CD4-positive, alpha-beta T cell treated with Interleukin-21 for 1 hour (primary cell): ENCODE results near the gene RSBN1L.
A peak's percentile ranks its signal among the peaks of the same experiment; 100 is the strongest.

Experiments
- DNase-seq: peaks from one replicate; pipeline ENCODE4 v3.0.0-alpha.2; 2020

Gene RSBN1L

DNA sequence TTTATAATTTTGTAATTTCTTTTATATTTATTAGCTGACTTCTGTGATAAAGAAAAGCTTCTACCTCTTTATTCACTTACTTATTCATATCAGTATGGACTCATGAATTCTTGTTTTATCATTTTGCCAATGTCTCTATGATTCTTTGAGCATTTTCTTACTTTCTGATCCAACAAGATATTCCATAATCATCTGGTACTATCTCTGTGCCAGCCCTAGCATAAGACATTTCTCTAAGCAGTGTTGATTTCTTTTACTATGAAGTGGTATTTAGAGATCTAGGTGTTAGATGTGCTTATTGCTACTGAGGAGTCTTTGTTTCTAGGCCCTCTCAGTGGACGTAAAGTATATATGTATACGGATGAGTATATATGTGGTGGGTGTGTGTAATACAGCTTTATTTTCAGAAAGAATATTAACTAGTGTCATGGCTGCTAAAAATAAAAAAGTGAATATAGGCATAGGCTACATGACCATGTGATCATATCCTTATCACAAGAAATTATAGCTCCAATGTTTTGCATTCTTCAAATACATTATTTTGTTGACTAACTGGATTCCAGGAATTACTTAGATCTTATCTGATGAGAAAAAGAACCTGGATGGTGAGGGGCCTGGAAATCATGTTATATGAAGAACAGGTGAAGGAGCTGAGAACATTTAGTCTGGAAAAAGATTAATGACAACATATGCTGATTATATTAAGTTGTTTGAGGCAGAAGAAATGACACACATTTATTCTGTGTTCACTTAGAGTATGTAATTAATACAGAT is 115.4 kb downstream of the RSBN1L start:
- no peak for DNase-seq

DNA sequence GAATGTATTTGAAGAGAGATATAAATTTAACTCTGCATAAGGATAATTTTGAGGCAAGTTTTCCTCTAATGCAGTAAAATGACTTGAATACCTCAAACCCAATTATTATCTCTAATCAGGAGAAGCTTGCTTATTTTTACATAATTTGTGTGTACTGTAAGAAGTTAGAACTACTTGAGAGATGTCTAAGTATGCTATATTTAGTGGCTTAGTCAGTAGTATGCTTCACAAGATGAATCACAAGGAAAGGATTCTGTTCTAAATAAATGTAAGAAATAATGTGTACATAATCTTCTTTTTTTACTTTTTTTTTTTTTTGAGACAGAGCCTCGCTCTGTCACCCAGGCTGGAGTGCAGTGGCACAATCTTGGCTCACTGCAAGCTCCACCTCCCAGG is 116.0 kb downstream of the RSBN1L start:
- DNase-seq, result no peak

DNA sequence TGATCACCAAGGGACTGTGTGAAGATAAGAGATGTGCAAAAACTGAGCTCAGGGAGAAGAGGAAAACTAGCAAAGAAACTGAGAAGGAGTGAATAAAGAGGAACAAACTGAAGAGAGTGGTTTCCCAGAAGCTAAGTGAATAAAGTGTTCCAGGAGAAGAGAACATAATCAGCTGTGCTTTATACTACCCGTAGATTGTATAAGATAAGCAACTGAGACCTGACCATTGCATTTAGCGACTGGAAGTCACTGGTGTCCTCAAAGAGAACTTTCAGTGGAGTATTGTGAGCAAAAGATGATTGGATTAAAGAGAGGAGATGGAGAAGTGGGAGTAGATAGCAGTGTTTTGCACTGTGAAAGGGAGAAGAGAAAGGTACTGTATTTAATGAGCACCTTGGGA is 116.9 kb downstream of the RSBN1L start:
- DNase-seq, result no peak

DNA sequence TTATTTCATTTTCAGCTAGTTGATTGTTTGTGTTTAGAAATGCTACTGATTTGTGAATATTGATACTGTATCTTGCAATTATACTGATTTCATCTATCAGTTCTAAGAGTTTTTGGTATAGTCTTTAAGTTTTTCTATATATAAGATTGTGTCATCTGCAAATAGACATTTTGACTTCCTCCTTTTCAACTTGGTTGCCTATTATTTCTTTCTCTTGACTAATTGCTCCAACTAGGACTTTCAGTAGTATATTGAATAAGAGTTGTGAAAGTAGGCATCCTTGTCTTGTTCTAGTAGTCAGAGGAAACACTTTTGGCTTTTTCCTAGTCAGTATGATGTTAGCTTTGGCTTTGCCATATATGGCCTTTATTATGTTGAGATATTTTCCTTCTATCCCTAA is 122.8 kb downstream of the RSBN1L start:
- no peak for DNase-seq

DNA sequence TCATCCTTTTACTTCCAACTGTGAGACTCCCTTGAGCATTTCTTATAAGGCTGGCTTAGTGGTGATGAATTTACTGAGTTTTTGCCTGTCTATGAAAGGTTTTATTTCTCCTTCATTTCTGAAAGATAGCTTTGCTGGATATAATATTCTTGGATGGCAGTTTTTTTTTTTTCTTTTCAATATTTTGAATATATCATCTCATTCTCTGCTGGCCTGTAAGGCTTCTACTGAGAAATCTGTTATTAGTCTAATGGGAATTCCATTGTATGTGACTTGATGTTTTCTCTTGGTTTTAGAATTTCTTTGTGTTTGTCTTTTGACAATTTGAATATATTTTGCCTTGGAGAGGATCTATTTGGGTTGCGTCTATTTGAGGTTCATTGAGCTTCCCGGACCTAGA is 124.7 kb downstream of the RSBN1L start:
- no peak for DNase-seq

DNA sequence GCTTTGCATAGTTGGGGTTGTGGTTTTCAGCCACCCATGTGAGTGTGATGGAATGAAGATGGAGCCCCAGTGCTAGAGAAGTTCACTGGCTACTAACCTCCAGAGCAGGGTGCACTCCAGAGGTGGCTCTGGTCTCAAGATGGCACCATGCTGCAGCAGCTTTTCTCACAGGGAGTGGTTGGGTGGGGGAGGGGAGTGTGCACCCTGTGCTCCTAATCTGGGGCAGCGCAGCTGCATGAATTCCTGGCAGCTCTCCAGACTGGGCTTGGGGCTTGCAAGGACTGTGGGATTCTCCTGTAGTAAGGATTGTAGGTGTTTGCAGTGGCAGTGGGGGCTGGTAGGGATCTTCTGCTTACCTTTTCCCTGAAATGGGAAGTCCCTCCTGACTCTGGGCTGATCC is 126.0 kb downstream of the RSBN1L start:
- DNase-seq, result no peak

DNA sequence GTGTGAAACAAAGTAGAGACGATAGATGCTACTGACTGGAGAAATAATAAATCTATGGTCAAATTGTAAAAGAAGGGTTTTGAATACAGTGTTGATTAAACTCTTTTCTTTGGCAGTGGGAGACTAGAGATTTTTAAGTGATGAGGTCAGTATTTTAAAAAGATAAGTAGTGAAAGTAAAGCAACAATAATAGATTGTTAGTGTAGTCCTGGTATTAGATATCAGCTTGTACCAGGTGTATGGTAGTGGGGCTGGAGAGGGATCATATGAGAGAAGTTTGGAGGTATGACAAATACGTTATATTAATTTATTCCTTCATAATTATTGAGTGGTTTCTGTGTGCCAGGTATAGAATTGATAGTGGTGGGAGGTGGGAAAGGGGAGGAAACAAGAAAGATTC is 127.5 kb downstream of the RSBN1L start:
- no peak for DNase-seq

DNA sequence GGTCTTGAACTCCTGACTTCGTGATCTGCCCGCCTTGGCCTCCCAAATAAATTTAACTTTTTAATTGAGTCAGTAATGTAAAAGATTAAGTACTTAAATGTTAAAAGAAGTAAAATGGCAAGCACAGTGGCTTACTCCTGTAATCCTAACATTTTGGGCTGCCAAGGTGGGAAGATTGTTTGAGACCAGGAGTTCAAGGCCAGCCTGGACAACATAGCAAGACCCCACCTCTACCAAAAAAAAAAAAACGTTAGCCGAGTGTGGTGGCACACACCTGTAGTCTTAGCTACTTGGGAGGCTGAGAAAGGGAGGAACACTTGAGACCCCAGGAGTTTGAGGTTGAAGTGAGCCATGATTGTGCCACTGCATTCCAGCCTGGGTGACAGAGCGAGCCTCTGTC is 128.4 kb downstream of the RSBN1L start:
- DNase-seq, result no peak

DNA sequence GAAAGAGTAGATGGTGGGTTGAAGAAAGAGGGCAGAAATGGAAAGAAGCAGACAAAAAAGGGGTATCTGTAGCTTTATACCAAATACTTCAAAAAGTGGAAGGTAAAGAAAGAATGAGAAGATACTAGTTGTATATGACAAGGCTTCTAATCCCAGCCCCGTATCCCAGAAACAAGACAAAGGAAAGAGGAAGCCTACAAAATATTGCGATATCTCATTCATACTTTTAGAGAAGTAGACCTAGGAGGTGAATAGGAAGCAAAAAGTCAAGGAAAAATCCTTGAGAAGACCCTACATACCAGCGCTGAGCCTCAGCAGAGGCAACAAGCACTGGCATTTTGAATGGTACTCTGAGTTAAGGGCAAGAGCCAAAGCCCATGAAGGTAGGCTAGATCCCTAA is 128.9 kb downstream of the RSBN1L start:
- DNase-seq, result no peak

DNA sequence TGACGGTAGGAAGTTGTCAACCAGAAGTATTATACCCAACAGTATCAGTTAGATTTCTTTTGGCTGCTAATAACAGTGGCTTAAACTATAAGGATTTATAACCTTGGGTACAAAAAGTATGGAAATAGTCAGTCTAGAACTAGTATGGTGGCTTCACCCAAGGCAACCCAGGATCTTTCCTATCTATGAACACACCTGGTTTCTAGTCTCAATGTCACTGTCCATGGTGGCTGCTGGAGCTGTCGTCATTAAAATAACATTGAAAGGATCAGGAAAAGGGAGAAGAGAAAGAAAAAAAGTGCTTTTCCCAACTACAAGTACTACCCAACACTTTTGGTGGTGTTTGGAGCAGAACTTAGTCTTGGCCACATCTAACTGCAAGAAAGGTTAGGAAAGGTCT is 130.0 kb downstream of the RSBN1L start:
- DNase-seq, result no peak

DNA sequence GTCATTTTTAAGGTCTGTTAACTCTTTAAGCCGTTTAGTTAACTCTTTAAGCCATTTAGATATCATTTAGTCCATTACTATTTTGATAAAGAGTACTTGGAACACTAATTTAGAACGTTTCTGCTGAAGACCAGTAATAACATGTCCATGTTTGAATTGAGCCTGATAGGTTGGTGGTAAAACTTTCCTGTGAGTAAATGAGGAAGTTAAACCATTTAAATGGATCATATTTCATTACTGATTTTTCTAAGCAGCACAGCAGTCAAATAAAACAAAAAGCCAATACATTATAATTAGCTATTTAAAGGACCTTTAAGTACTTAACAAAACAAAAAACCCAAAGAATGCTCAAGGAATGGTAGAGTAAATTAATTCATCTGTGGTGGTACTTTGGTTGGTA is 131.7 kb downstream of the RSBN1L start:
- no peak for DNase-seq

DNA sequence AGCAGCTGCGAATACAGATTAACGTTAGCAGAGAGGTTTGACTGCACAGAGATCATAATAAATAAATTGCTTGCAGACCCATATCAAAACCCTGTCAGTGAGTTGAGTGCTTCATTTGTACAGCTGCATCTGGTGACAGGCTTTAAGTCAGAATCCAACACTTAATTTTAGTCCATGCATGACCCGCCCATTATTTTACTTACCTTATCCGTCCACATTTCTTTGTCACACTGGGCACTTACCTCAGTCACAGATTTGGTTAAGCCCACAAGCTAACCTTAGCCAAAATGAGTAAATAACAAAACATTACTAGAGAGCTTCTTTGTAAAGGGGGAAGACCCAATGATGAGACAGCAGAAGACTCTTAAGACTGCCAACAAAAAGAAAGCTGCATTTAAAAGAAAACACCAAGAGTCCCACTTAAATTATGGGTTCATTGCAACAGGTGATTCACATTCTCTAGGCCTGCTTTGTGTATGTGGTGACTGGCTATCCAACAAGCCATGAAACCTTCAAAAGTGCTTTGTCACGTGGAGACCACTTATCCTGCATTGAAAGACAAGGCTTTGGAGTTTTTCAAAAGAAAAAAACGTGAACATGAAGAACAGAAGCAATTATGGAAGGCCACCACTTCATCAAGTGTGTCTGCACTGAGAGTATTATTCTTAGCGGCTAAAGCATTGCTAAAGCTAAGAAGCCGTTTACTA is 134.5 kb downstream of the RSBN1L start:
- no peak for DNase-seq

DNA sequence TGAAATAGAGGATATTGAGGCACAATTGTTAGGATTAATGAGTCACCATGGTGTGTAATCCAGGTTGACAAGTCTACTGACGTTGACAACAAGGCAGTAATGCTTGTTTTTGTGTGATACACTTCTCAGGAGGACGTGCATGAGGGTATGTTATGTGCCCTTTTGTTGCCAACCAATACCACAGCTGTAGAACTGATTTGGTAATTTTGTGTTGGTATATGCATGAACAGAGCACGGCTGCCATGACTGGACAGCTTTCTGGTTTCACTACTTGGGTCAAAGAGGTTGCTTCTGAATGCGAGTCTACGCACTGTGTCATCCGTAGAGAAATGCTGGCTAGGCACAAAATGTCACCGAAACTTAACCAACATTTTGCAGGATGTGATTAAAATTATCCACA is 135.2 kb downstream of the RSBN1L start:
- DNase-seq, result peak; percentile 18

DNA sequence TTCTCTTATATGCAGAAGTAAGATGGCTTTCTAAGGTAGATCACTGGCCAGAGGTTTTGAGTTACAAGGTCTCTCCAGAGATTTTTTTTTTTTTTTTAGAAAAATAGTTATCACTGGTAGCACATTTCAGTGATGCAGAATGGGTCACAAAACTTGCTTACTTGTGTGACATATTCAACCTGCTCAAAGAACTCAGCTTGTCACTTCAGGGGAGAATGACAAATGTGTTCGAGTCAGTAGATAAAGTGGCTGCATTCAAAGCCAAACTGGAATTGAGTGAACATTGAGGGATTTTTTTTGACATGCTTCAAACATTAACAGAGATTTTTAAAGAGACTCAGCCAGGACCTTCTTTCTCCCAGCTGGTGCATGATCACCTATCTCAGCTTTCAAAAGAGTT is 135.7 kb downstream of the RSBN1L start:
- no peak for DNase-seq
